Ovary (tissue), 3 donors: ENCODE data around the gene MRPL23.

Source experiments
- EP300 ChIP-seq: sonication (generic); formaldehyde crosslinking; IDR thresholded peaks from one replicate; pipeline ENCODE4 v1.6.1; 2017; ENCODE audit warnings: antibody characterized with exemption
- POLR2A ChIP-seq: fragments of 450-650 bp; IDR thresholded peaks from one replicate; pipeline ENCODE4 v1.6.1; 2017; ENCODE audit warnings: antibody characterized with exemption, mild to moderate bottlenecking, moderate library complexity
- TF ChIP-seq, protein P1 (sequence below), 3 donors: fragments of 450-650 bp in 2 of 3; fragments of 200-600 bp in 1 of 3; IDR thresholded peaks; one replicate each; pipeline versions ENCODE4 v1.5.1 to v1.8.0; 2016 to 2022; ENCODE audit warnings: antibody characterized with exemption in 3 of 3, mild to moderate bottlenecking in 1 of 3
- donor health status: DM: no; HTN: no; CAD: no.

DNA sequence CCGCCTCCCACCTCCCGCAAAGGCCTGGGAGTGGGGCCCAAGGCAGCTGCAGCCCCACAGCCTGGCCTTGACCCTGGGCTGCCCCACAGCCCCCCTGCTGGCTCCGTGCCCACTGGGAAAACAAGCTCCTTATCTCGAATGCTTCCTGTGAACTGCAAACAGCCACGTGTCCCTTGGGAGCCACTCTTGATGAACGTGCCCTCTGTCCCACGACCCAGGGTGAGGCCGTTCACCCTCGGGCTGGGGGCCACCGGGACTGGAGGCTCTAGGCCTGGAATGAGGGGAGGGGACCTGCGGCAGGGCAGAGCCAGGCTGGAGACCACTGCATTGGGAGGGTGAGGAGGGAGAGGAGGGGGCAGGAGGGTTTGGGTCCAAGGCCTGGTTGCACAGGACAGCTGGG lies 41.0 kb downstream of the MRPL23 start:
- TF ChIP-seq, protein P1, sequence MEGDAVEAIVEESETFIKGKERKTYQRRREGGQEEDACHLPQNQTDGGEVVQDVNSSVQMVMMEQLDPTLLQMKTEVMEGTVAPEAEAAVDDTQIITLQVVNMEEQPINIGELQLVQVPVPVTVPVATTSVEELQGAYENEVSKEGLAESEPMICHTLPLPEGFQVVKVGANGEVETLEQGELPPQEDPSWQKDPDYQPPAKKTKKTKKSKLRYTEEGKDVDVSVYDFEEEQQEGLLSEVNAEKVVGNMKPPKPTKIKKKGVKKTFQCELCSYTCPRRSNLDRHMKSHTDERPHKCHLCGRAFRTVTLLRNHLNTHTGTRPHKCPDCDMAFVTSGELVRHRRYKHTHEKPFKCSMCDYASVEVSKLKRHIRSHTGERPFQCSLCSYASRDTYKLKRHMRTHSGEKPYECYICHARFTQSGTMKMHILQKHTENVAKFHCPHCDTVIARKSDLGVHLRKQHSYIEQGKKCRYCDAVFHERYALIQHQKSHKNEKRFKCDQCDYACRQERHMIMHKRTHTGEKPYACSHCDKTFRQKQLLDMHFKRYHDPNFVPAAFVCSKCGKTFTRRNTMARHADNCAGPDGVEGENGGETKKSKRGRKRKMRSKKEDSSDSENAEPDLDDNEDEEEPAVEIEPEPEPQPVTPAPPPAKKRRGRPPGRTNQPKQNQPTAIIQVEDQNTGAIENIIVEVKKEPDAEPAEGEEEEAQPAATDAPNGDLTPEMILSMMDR (IDR thresholded peaks at IDR 0.05) = no peak
- TF ChIP-seq POLR2A (no peak), EP300 (no peak)
